Measurements from ENCODE around the gene NELL1.
"Not testable (repeated sequence)": the region's sequence is repeated elsewhere in the genome, so short reads cannot be mapped to it uniquely, and the experiment has no call there.

Gene NELL1

GRCh38 chr11:21272139-21272538 lies 602.8 kb downstream of the NELL1 start:
- not testable (repeated sequence) for H3K27me3 ChIP-seq (ENCODE audit: low read depth, low read length); H3K36me3 ChIP-seq (ENCODE audit: control insufficient read depth in 1 of 2, insufficient read depth in 2 of 2, low read length in 2 of 2); H3K9me3 ChIP-seq (ENCODE audit: control insufficient read depth in 1 of 2, low read length in 2 of 2); H3K4me3 ChIP-seq (ENCODE audit: low read depth in 1 of 2, low read length in 2 of 2); H3K27ac ChIP-seq (ENCODE audit: low read length); H3K4me1 ChIP-seq (ENCODE audit: control insufficient read depth in 1 of 2, insufficient read depth in 2 of 2, low read length in 2 of 2)

GRCh38 chr11:21278840-21279239 lies 609.5 kb downstream of the NELL1 start:
- Histone ChIP-seq H3K27me3 (ENCODE audit: low read depth, low read length) (no peaks in the 10 kb centered on the region), H3K4me1 (ENCODE audit: control insufficient read depth in 1 of 2, insufficient read depth in 2 of 2, low read length in 2 of 2) (no peaks in the 10 kb centered on the region), H3K4me3 (ENCODE audit: low read depth in 1 of 2, low read length in 2 of 2) (no peak overlapping the region), H3K36me3 (ENCODE audit: control insufficient read depth in 1 of 2, insufficient read depth in 2 of 2, low read length in 2 of 2) (no peaks in the 10 kb centered on the region), H3K9me3 (ENCODE audit: control insufficient read depth in 1 of 2, low read length in 2 of 2) (no peaks in the 10 kb centered on the region), H3K27ac (ENCODE audit: low read length) (no peak overlapping the region)

- H3K27ac ChIP-seq (ENCODE audit: low read length), result no peak overlapping the region
- H3K4me1 ChIP-seq (ENCODE audit: control insufficient read depth in 1 of 2, insufficient read depth in 2 of 2, low read length in 2 of 2), result no peaks in the 10 kb centered on the region
- no peaks in the 10 kb centered on the region for H3K9me3 ChIP-seq (ENCODE audit: control insufficient read depth in 1 of 2, low read length in 2 of 2)
- no peak overlapping the region for H3K4me3 ChIP-seq (ENCODE audit: low read depth in 1 of 2, low read length in 2 of 2)
- H3K36me3 ChIP-seq (ENCODE audit: control insufficient read depth in 1 of 2, insufficient read depth in 2 of 2, low read length in 2 of 2), result no peaks in the 10 kb centered on the region
- no peaks in the 10 kb centered on the region for H3K27me3 ChIP-seq (ENCODE audit: low read depth, low read length)
These were observed 615.7 kb downstream of the NELL1 start for GRCh38 chr11:21285104-21285503.

DNA sequence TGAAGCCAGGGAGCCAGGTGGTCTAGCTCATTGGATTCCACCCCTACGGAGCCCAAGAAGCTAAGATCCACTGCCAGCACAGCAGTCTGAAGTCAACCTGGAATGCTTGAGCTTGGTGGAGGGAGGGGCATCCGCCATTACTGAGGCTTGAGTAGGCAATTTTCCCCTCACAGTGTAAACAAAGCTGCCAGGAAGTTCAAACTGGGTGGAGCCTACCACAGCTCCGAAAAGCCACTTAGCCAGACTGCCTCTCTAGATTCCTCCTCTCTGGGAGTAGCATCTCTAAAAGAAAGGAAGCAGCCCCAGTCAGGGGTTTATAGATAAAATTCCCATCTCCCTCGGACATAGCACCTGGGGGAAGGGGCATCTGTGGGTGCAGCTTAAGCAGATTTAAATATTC lies 620.3 kb downstream of the NELL1 start:
- Histone ChIP-seq H3K36me3 (ENCODE audit: control insufficient read depth in 1 of 2, insufficient read depth in 2 of 2, low read length in 2 of 2) (no peaks in the 10 kb centered on the region), H3K4me3 (ENCODE audit: low read depth in 1 of 2, low read length in 2 of 2) (no peak overlapping the region), H3K4me1 (ENCODE audit: control insufficient read depth in 1 of 2, insufficient read depth in 2 of 2, low read length in 2 of 2) (no peaks in the 10 kb centered on the region), H3K27me3 (ENCODE audit: low read depth, low read length) (no peaks in the 10 kb centered on the region), H3K27ac (ENCODE audit: low read length) (no peak overlapping the region), H3K9me3 (ENCODE audit: control insufficient read depth in 1 of 2, low read length in 2 of 2) (peaks cover 0 to 4% of the 10 kb centered on the region in 2 donors)

DNA sequence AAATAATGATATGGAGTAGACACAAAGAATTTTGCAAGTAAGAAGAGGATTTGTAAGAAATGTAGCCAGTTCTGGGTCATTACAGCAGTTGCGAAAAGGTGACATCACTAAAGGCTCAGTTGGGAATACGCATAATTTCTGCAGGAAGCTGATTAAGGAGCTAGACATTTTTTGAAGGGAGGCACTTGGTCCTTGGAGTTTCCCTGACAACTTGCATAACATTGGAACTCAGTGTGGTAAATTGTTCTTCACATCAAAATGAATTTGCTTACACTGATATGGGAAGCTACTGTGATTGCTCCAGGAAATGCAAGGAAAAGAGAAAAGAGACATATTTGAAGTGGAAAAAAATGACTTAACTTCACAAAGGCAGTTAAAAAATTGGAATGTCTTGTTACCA lies 626.1 kb downstream of the NELL1 start:
- H3K4me3 ChIP-seq (ENCODE audit: low read depth in 1 of 2, low read length in 2 of 2), result no peak overlapping the region
- no peaks in the 10 kb centered on the region for H3K4me1 ChIP-seq (ENCODE audit: control insufficient read depth in 1 of 2, insufficient read depth in 2 of 2, low read length in 2 of 2)
- peaks cover 0 to 4% of the 10 kb centered on the region in 2 donors for H3K9me3 ChIP-seq (ENCODE audit: control insufficient read depth in 1 of 2, low read length in 2 of 2)

GRCh38 chr11:21301981-21302380 lies 632.6 kb downstream of the NELL1 start:
- H3K4me1 ChIP-seq (ENCODE audit: control insufficient read depth in 1 of 2, insufficient read depth in 2 of 2, low read length in 2 of 2), result no peaks in the 10 kb centered on the region
- H3K9me3 ChIP-seq (ENCODE audit: control insufficient read depth in 1 of 2, low read length in 2 of 2), result no peaks in the 10 kb centered on the region

More for the DNA sequence above, 626.1 kb downstream of the NELL1 start:
- Histone ChIP-seq H3K27me3 (ENCODE audit: low read depth, low read length) (no peaks in the 10 kb centered on the region), H3K27ac (ENCODE audit: low read length) (no peak overlapping the region), H3K36me3 (ENCODE audit: control insufficient read depth in 1 of 2, insufficient read depth in 2 of 2, low read length in 2 of 2) (no peaks in the 10 kb centered on the region)

GRCh38 chr11:21306739-21307358 lies 637.5 kb downstream of the NELL1 start:
- Histone ChIP-seq H3K4me1 (ENCODE audit: control insufficient read depth in 1 of 2, insufficient read depth in 2 of 2, low read length in 2 of 2) (no peaks in the 10 kb centered on the region), H3K27ac (ENCODE audit: low read length) (no peak overlapping the region), H3K4me3 (ENCODE audit: low read depth in 1 of 2, low read length in 2 of 2) (no peak overlapping the region), H3K9me3 (ENCODE audit: control insufficient read depth in 1 of 2, low read length in 2 of 2) (no peaks in the 10 kb centered on the region), H3K36me3 (ENCODE audit: control insufficient read depth in 1 of 2, insufficient read depth in 2 of 2, low read length in 2 of 2) (no peaks in the 10 kb centered on the region), H3K27me3 (ENCODE audit: low read depth, low read length) (no peaks in the 10 kb centered on the region)

More at GRCh38 chr11:21301981-21302380, 632.6 kb downstream of the NELL1 start:
- Histone ChIP-seq H3K36me3 (ENCODE audit: control insufficient read depth in 1 of 2, insufficient read depth in 2 of 2, low read length in 2 of 2) (no peaks in the 10 kb centered on the region), H3K27me3 (ENCODE audit: low read depth, low read length) (no peaks in the 10 kb centered on the region), H3K27ac (ENCODE audit: low read length) (no peak overlapping the region), H3K4me3 (ENCODE audit: low read depth in 1 of 2, low read length in 2 of 2) (no peak overlapping the region)

DNA sequence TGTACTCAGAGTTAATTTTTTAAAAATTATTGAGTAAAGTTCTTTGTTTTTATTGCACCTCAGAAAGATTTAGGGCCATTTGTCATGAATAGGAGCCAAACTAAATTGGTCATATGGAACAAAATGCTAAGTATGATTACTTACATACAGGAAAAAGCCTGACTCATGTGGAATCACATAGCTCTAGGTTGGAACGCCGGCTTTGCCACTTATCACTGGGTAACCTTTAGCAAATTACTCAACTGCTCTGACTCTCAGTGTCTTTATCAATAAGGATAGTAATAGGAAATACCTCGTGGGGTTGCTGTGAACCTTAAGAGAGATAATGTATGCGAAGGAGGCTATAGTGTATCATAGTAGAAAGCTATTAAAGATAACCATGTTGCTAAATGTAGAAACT lies 638.5 kb downstream of the NELL1 start:
- Histone ChIP-seq H3K9me3 (ENCODE audit: control insufficient read depth in 1 of 2, low read length in 2 of 2) (no peaks in the 10 kb centered on the region), H3K4me3 (ENCODE audit: low read depth in 1 of 2, low read length in 2 of 2) (no peak overlapping the region), H3K36me3 (ENCODE audit: control insufficient read depth in 1 of 2, insufficient read depth in 2 of 2, low read length in 2 of 2) (no peaks in the 10 kb centered on the region), H3K4me1 (ENCODE audit: control insufficient read depth in 1 of 2, insufficient read depth in 2 of 2, low read length in 2 of 2) (no peaks in the 10 kb centered on the region), H3K27me3 (ENCODE audit: low read depth, low read length) (no peaks in the 10 kb centered on the region), H3K27ac (ENCODE audit: low read length) (no peak overlapping the region)

DNA sequence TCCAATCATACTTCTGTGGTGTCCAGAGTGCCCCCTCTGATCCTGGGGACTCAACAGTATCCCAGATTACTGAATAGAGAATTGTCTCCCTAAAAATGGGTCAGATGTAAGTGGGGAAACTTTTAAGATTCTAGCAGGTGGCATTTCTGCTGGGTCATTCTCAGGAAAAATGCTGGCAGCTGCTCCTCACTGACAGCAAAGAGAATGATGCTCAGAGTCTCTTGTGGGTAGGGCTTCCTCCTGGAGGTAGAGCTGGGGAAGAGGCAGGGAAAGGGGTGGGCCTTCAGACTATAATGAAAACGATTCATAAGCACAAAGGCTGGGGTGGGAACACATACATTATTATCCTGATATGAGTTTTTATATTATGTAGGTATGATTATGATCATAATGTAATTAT lies 647.2 kb downstream of the NELL1 start:
- Histone ChIP-seq H3K27ac (ENCODE audit: low read length) (no peak overlapping the region), H3K27me3 (ENCODE audit: low read depth, low read length) (no peaks in the 10 kb centered on the region), H3K36me3 (ENCODE audit: control insufficient read depth in 1 of 2, insufficient read depth in 2 of 2, low read length in 2 of 2) (no peaks in the 10 kb centered on the region), H3K9me3 (ENCODE audit: control insufficient read depth in 1 of 2, low read length in 2 of 2) (no peaks in the 10 kb centered on the region), H3K4me3 (ENCODE audit: low read depth in 1 of 2, low read length in 2 of 2) (no peak overlapping the region), H3K4me1 (ENCODE audit: control insufficient read depth in 1 of 2, insufficient read depth in 2 of 2, low read length in 2 of 2) (no peaks in the 10 kb centered on the region)

GRCh38 chr11:21321072-21321471 lies 651.7 kb downstream of the NELL1 start:
- H3K36me3 ChIP-seq (ENCODE audit: control insufficient read depth in 1 of 2, insufficient read depth in 2 of 2, low read length in 2 of 2), result no peaks in the 10 kb centered on the region
- H3K4me3 ChIP-seq (ENCODE audit: low read depth in 1 of 2, low read length in 2 of 2), result no peak overlapping the region
- H3K9me3 ChIP-seq (ENCODE audit: control insufficient read depth in 1 of 2, low read length in 2 of 2), result no peaks in the 10 kb centered on the region
- H3K27me3 ChIP-seq (ENCODE audit: low read depth, low read length), result no peaks in the 10 kb centered on the region
- no peak overlapping the region for H3K27ac ChIP-seq (ENCODE audit: low read length)
- no peaks in the 10 kb centered on the region for H3K4me1 ChIP-seq (ENCODE audit: control insufficient read depth in 1 of 2, insufficient read depth in 2 of 2, low read length in 2 of 2)

GRCh38 chr11:21321530-21321929 lies 652.1 kb downstream of the NELL1 start:
- Histone ChIP-seq H3K4me3 (ENCODE audit: low read depth in 1 of 2, low read length in 2 of 2) (no peak overlapping the region), H3K4me1 (ENCODE audit: control insufficient read depth in 1 of 2, insufficient read depth in 2 of 2, low read length in 2 of 2) (no peaks in the 10 kb centered on the region), H3K9me3 (ENCODE audit: control insufficient read depth in 1 of 2, low read length in 2 of 2) (no peaks in the 10 kb centered on the region), H3K27ac (ENCODE audit: low read length) (no peak overlapping the region), H3K36me3 (ENCODE audit: control insufficient read depth in 1 of 2, insufficient read depth in 2 of 2, low read length in 2 of 2) (no peaks in the 10 kb centered on the region), H3K27me3 (ENCODE audit: low read depth, low read length) (no peaks in the 10 kb centered on the region)

GRCh38 chr11:21323617-21324016 lies 654.2 kb downstream of the NELL1 start:
- H3K36me3 ChIP-seq (ENCODE audit: control insufficient read depth in 1 of 2, insufficient read depth in 2 of 2, low read length in 2 of 2), result no peaks in the 10 kb centered on the region
- H3K4me3 ChIP-seq (ENCODE audit: low read depth in 1 of 2, low read length in 2 of 2), result no peak overlapping the region
- H3K4me1 ChIP-seq (ENCODE audit: control insufficient read depth in 1 of 2, insufficient read depth in 2 of 2, low read length in 2 of 2), result no peaks in the 10 kb centered on the region
- no peaks in the 10 kb centered on the region for H3K27me3 ChIP-seq (ENCODE audit: low read depth, low read length)
- no peak overlapping the region for H3K27ac ChIP-seq (ENCODE audit: low read length)
- no peaks in the 10 kb centered on the region for H3K9me3 ChIP-seq (ENCODE audit: control insufficient read depth in 1 of 2, low read length in 2 of 2)

Measured in muscle layer of duodenum (tissue), 2 donors.